ENCODE results near the gene EVX2.
A peak's percentile ranks its signal among the peaks of the same experiment; 100 is the strongest.

EVX2 gene

DNA sequence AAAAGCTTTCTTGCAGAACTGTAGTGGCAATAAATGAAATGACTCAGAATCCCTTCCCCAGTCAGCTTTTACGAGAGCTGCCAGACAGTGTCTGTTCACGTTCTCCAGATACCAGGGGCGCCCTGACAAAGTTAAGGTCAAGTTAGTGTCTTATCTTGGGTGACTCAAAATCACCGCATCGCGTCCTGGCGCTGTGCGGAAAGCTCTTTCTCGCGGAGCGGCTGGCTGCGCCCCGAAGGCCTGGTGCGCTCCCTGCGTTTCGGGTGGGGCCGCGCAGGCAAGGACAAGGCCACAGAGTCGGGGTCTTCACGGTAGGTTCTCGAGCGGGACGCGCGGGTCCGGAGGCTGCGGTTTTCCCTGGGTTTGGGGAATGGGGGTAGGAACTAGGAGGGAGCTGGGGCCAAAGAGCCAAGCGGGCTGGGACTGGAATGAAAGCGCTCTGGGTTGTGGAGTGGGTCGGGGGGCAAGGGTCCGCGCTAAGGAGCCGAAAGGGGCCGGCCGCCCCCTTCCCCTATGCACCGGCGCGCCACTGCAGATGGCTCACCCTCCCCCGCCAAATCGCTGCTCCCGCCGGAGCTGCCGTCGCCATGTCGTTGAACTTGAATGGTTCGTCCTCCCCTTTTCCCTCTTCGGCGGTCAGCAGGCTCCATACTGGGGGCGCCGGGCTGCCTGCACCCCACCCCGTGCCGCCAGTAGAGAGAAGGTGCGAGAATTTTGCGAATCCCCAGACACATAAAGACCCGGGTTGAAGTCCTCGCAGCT lies 20.7 kb upstream of the EVX2 start:
- TF ChIP-seq, protein P1, sequence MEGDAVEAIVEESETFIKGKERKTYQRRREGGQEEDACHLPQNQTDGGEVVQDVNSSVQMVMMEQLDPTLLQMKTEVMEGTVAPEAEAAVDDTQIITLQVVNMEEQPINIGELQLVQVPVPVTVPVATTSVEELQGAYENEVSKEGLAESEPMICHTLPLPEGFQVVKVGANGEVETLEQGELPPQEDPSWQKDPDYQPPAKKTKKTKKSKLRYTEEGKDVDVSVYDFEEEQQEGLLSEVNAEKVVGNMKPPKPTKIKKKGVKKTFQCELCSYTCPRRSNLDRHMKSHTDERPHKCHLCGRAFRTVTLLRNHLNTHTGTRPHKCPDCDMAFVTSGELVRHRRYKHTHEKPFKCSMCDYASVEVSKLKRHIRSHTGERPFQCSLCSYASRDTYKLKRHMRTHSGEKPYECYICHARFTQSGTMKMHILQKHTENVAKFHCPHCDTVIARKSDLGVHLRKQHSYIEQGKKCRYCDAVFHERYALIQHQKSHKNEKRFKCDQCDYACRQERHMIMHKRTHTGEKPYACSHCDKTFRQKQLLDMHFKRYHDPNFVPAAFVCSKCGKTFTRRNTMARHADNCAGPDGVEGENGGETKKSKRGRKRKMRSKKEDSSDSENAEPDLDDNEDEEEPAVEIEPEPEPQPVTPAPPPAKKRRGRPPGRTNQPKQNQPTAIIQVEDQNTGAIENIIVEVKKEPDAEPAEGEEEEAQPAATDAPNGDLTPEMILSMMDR (IDR thresholded peaks at IDR 0.05; ENCODE audit: low read depth, low read length), result no peak
- TF ChIP-seq, protein P2, sequence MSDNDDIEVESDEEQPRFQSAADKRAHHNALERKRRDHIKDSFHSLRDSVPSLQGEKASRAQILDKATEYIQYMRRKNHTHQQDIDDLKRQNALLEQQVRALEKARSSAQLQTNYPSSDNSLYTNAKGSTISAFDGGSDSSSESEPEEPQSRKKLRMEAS (IDR thresholded peaks at IDR 0.05; ENCODE audit: low read depth, low read length), result no peak
- TF ChIP-seq POLR2A (IDR thresholded peaks at IDR 0.05; ENCODE audit: extremely low read depth, insufficient read length), result no peak
- peak; percentile 77 for DNase-seq (ENCODE audit: low read depth)
- no peak overlapping the region for H3K4me3 ChIP-seq (ENCODE audit: low read depth, low read length)

DNA sequence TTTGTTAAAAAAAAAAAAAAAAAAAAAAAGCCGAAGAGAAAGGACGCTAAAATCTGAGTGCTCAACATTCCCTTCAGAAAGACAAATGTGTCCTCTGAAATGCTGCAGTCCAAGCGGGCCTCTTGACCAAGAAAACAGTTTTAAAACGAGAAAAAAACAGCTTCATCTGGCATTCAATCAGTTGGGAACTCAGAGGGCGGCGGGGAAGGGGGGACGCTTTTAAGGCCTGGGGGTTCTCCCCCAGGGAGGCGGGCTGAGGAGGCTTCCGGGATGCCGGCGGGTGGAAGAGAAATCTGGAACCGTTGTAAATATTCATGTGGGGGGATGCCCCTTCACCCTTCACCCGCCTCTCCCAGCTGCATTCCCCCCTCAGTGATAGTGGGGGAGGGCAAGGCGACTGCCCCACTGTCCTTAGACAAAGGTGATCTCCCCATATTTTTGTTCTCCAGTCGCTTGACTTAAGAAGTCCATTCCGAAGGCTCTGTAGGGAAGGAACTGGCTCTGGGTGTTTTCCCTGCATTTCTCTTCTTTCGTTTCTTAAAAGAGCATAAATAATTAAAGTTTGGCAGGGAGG lies 20.1 kb upstream of the EVX2 start:
- no peak for DNase-seq (ENCODE audit: low read depth)
- no peak overlapping the region for H3K4me3 ChIP-seq (ENCODE audit: low read depth, low read length)

DNA sequence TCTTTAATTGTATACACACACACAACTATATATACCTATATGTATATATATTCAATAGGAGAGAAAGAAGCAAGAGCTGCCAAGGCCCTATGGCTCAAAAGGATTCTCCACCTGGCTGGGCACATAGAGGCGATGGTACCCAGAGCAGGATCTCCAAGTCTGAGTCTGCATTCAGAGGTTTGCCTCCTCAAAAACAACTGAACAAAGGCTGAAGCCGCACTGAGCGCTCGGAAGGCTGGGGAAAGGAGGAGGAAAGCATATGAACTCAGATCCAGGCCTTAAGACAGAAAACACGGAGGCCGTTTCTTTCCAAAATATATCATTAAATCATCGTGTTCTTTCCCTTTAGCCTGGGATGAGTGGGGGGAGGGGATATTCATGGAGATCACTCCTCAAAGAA lies 19.4 kb upstream of the EVX2 start:
- no peak overlapping the region for H3K4me3 ChIP-seq (ENCODE audit: low read depth, low read length)
- TF ChIP-seq, protein P1 (IDR thresholded peaks at IDR 0.05; ENCODE audit: low read depth, low read length), result no peak
- no peak for TF ChIP-seq POLR2A (IDR thresholded peaks at IDR 0.05; ENCODE audit: extremely low read depth, insufficient read length)
- TF ChIP-seq, protein P2 (IDR thresholded peaks at IDR 0.05; ENCODE audit: low read depth, low read length), result no peak
- TF ChIP-seq MYC (IDR thresholded peaks at IDR 0.05; ENCODE audit: low read depth, low read length), result no peak
- DNase-seq (ENCODE audit: low read depth), result no peak

More for the DNA sequence above, 20.1 kb upstream of the EVX2 start:
- TF ChIP-seq MYC (IDR thresholded peaks at IDR 0.05; ENCODE audit: low read depth, low read length) (no peak), POLR2A (IDR thresholded peaks at IDR 0.05; ENCODE audit: extremely low read depth, insufficient read length) (no peak)
- TF ChIP-seq, protein P1 (IDR thresholded peaks at IDR 0.05; ENCODE audit: low read depth, low read length), result no peak
- TF ChIP-seq, protein P2 (IDR thresholded peaks at IDR 0.05; ENCODE audit: low read depth, low read length), result no peak

DNA sequence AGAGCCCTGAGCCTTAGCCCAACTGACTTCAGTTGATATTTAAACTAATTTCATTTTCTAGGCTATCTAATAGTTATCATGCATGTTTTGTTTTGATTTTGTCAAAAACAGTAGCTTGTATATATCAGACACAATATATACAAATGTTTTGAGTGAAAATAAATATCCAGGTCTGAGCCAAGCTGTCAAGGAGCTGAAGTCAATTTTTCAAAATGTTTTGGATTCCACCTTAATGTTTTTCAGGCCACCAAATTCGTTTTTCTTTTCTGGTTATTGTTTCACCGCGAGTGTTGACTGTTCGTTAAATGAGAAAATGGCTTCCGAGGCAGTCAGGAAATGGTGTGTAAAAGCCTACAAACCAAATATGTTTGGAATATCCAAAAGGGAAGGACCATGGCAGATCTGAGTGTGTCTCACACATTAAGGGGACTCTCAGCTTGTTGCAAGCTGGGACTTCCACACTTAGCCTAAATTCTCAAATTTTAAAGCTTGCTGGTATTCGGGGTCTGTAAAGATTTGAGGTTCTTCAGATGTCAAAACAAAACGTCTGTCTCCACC lies 18.6 kb upstream of the EVX2 start:
- TF ChIP-seq MYC (IDR thresholded peaks at IDR 0.05; ENCODE audit: low read depth, low read length), result no peak
- TF ChIP-seq POLR2A (IDR thresholded peaks at IDR 0.05; ENCODE audit: extremely low read depth, insufficient read length), result no peak
- TF ChIP-seq, protein P1 (IDR thresholded peaks at IDR 0.05; ENCODE audit: low read depth, low read length), result no peak
- TF ChIP-seq, protein P2 (IDR thresholded peaks at IDR 0.05; ENCODE audit: low read depth, low read length), result no peak
- no peak overlapping the region for H3K4me3 ChIP-seq (ENCODE audit: low read depth, low read length)
- DNase-seq (ENCODE audit: low read depth), result no peak

DNA sequence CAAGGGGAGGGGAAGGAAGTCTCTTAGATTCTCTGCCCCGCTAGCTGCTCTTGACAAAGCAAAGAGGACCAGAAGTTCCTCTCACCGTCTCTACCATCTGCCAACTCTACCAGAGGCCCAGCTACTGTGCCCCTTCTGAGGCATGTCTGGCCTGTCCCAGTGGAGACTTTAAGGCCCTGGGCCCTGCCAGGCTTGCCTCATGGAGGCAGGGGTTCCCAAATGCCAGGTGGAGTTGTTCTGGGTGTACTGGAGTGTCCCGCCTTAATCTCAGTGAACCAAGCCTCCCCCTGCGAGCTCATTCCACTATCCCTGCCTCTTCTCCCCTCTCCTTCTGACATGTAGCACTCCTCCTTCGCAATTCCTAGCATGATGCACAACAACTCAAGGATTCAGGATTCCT lies 18.1 kb upstream of the EVX2 start:
- H3K4me3 ChIP-seq (ENCODE audit: low read depth, low read length), result no peak overlapping the region
- TF ChIP-seq MYC (IDR thresholded peaks at IDR 0.05; ENCODE audit: low read depth, low read length) (no peak), POLR2A (IDR thresholded peaks at IDR 0.05; ENCODE audit: extremely low read depth, insufficient read length) (no peak)
- TF ChIP-seq, protein P2 (IDR thresholded peaks at IDR 0.05; ENCODE audit: low read depth, low read length), result no peak
- TF ChIP-seq, protein P1 (IDR thresholded peaks at IDR 0.05; ENCODE audit: low read depth, low read length), result no peak
- no peak for DNase-seq (ENCODE audit: low read depth)
